Memory B cell (primary cell): ENCODE data around the gene SYT12.
A peak's percentile ranks its signal among the peaks of the same experiment; 100 is the strongest.

Source experiments
- ATAC-seq: fragments of 150-1000 bp; cut with Tn5 transposase; 2 replicates; pipeline ENCODE4 v1.10.0; 2021; ENCODE audit warnings: low read depth, mild to moderate bottlenecking, moderate library complexity
- DNase-seq, 2 donors: peaks; one replicate each; pipeline ENCODE4 v3.0.0; 2022; ENCODE audit warnings: low spot score in 2 of 2
- H3K27ac Mint-ChIP-seq: one replicate; pipeline ENCODE4 v1.8.0; 2022; ENCODE audit warnings: mild to moderate bottlenecking, moderate library complexity, mixed read lengths
- H3K27me3 Mint-ChIP-seq: one replicate; pipeline ENCODE4 v1.8.0; 2022; ENCODE audit warnings: mixed read lengths
- H3K36me3 Mint-ChIP-seq: one replicate; pipeline ENCODE4 v1.8.0; 2022; ENCODE audit warnings: mild to moderate bottlenecking, mixed read lengths
- H3K4me1 Mint-ChIP-seq: one replicate; pipeline ENCODE4 v1.8.0; 2022; ENCODE audit warnings: mixed read lengths
- H3K4me3 Mint-ChIP-seq: one replicate; pipeline ENCODE4 v1.8.0; 2022; ENCODE audit warnings: mild to moderate bottlenecking, moderate library complexity, mixed read lengths
- H3K9me3 Mint-ChIP-seq: one replicate; pipeline ENCODE4 v1.8.0; 2022; ENCODE audit warnings: mixed read lengths

SYT12 gene

DNA sequence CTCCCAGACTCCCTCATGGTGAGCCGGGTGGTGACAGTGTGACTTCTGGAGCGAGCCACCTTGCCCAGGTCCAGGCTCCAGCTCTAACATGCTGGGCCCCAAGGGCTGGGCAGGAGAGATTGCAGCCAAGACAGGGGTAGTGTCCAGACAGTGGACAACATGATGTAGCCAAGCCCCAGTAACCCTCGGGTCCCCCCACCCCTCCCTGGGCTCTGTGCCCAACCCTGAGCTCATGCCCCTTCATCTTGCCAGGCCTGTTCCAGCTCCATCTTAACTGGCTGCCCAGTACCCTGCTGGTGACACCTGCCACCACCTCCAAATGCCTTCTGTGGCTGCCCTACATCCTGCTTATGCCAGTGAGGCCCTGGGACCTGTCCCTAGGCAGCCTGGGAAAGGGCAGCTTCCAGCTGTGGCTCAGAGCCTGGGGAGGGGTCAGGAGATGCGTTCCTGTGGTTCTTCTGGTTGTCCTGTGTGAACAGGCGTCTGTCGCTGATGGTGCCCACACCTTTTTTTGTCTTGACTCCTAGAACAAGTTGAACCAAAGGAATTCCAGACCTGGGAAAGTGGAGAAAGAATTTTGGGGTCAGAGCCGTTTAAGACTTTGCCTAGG is 12.5 kb upstream of the SYT12 start:
- DNase-seq (no peak), ATAC-seq (no peak)
- no peaks in the 10 kb centered on the region for H3K36me3 Mint-ChIP-seq
- H3K9me3 Mint-ChIP-seq = no peaks in the 10 kb centered on the region
- no peak overlapping the region for H3K27ac Mint-ChIP-seq
- no peak overlapping the region for H3K4me3 Mint-ChIP-seq
- peaks cover 4% of the 10 kb centered on the region for H3K4me1 Mint-ChIP-seq
- peaks cover 17% of the 10 kb centered on the region for H3K27me3 Mint-ChIP-seq

DNA sequence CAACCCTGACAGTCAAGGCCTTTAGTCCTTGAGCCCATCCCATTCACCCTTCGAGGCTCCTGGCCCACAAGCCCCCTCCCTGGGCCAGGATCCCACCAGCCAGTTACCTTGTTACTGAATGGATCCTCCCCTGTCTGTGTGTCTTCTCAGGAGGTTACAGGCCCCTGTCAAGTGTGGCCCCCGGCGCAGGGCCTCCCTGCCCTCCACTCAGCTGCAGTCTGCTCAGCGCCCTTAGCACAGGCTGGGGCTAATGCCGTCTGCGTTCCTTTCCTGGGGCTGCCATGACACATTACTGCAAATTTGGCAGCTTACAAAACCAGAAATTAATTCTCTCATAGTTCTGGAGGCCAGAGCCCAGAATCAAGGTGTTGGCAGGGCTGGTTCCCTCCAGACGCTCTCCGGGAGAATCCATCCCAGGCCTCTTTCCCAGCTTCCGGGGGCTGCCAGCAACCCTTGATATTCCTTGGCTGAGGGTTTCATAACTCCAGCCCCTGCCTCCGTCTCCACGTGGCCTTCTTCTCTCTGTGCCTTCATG is 9.4 kb upstream of the SYT12 start:
- H3K4me1 Mint-ChIP-seq = peaks cover 2% of the 10 kb centered on the region
- H3K9me3 Mint-ChIP-seq = no peaks in the 10 kb centered on the region
- no peaks in the 10 kb centered on the region for H3K36me3 Mint-ChIP-seq
- no peak overlapping the region for H3K27ac Mint-ChIP-seq
- H3K27me3 Mint-ChIP-seq = peaks cover 18% of the 10 kb centered on the region
- H3K4me3 Mint-ChIP-seq = no peak overlapping the region
- DNase-seq = no peak
- no peak for ATAC-seq

- no peaks in the 10 kb centered on the region for H3K36me3 Mint-ChIP-seq
- no peak overlapping the region for H3K4me3 Mint-ChIP-seq
- H3K9me3 Mint-ChIP-seq = peaks cover 3% of the 10 kb centered on the region
- DNase-seq (no peak), ATAC-seq (no peak)
- H3K4me1 Mint-ChIP-seq = peaks cover 2% of the 10 kb centered on the region
- peaks cover 22% of the 10 kb centered on the region for H3K27me3 Mint-ChIP-seq
- H3K27ac Mint-ChIP-seq = no peak overlapping the region
Observed at GRCh38 chr11:67014343-67014742, 8.6 kb upstream of the SYT12 start.

- DNase-seq = no peak
- Mint-ChIP-seq H3K4me3 (no peak overlapping the region), H3K9me3 (peaks cover 3% of the 10 kb centered on the region), H3K4me1 (peaks cover 2% of the 10 kb centered on the region), H3K27me3 (peaks cover 18% of the 10 kb centered on the region), H3K27ac (no peak overlapping the region), H3K36me3 (no peaks in the 10 kb centered on the region)
- no peak for ATAC-seq
Observed at GRCh38 chr11:67015048-67015447, 7.9 kb upstream of the SYT12 start.

GRCh38 chr11:67016550-67016949 is 6.4 kb upstream of the SYT12 start:
- Mint-ChIP-seq H3K36me3 (no peaks in the 10 kb centered on the region), H3K4me3 (no peak overlapping the region), H3K27me3 (peaks cover 22% of the 10 kb centered on the region), H3K9me3 (peaks cover 3% of the 10 kb centered on the region), H3K27ac (no peak overlapping the region), H3K4me1 (peaks cover 2% of the 10 kb centered on the region)
- DNase-seq (no peak), ATAC-seq (no peak)

- Mint-ChIP-seq H3K36me3 (peaks cover 2% of the 10 kb centered on the region), H3K4me3 (no peak overlapping the region), H3K4me1 (peaks cover 19% of the 10 kb centered on the region), H3K27me3 (peaks cover 29% of the 10 kb centered on the region), H3K9me3 (peaks cover 3% of the 10 kb centered on the region), H3K27ac (no peak overlapping the region)
- ATAC-seq = no peak
- DNase-seq = no peak
Observed at GRCh38 chr11:67020949-67021348, 2.0 kb upstream of the SYT12 start.

DNA sequence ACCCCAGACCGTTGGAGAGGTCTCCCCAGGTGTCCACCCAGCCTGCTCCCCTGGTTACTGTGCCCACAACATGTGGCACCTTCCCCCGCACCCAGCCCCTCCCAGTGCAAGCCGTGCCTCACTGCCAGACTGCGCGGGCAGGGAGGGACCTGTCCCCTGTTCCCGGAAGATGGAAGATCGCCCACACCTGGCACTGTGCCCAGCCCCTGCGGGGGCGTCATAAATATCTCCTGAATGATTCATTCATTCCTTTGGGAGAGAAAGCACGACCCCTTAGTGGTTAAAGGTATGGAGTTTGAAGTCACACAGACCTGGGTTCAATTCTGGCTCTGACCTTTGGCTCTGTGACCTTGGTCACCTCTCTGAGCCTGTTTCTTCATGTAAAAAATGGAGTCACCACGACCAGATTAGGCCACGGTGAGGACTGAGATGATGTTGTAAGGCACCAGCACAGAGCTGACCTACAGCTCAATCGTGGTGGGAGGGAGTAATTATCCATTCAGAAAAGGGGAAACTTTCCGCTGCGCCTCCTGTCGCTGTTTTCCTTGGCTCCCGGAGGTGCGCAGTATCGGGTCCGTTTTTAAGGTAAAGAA is 497 bp upstream of the SYT12 start:
- Mint-ChIP-seq H3K27me3 (peaks cover 29% of the 10 kb centered on the region), H3K36me3 (peaks cover 2% of the 10 kb centered on the region)

GRCh38 chr11:67023957-67024353 is 1.0 kb downstream of the SYT12 start:
- DNase-seq = no peak
- peaks cover 26% of the 10 kb centered on the region for H3K27me3 Mint-ChIP-seq
- peaks cover 35% of the 10 kb centered on the region for H3K4me1 Mint-ChIP-seq
- H3K9me3 Mint-ChIP-seq = no peaks in the 10 kb centered on the region
- no peak overlapping the region for H3K27ac Mint-ChIP-seq
- ATAC-seq = no peak
- peak overlapping the region; percentile 39 for H3K4me3 Mint-ChIP-seq
- peaks cover 2% of the 10 kb centered on the region for H3K36me3 Mint-ChIP-seq

More for the DNA sequence above, 497 bp upstream of the SYT12 start:
- no peak overlapping the region for H3K4me3 Mint-ChIP-seq
- no peak for ATAC-seq
- peaks cover 3% of the 10 kb centered on the region for H3K9me3 Mint-ChIP-seq
- peaks cover 23% of the 10 kb centered on the region for H3K4me1 Mint-ChIP-seq
- no peak for DNase-seq
- H3K27ac Mint-ChIP-seq = no peak overlapping the region

DNA sequence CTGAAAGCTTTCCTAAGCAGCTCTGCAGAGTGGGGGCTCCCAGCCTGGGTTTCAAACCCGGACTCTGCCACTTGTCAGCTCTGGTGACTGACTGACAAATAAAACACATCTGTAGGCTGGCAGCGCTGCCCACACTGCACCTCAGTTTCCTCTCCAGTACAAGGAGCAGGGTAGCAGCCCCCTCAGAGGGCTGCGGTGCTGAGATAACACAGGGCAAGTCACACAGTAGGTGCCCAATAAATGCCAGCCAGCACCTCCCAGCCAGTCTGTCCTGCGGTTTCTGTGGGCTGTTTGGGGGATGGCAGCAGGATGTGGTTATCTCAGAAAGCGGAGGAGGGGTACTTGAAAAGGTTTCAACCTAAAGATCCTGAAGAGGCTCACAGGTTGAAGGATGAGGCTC is 1.5 kb downstream of the SYT12 start:
- ATAC-seq = no peak

GRCh38 chr11:67024966-67025365 is 2.0 kb downstream of the SYT12 start:
- no peak for DNase-seq
- Mint-ChIP-seq H3K27me3 (peaks cover 29% of the 10 kb centered on the region), H3K36me3 (peaks cover 2% of the 10 kb centered on the region), H3K4me3 (no peak overlapping the region), H3K9me3 (no peaks in the 10 kb centered on the region), H3K4me1 (peaks cover 37% of the 10 kb centered on the region), H3K27ac (no peak overlapping the region)
- no peak for ATAC-seq

More for the DNA sequence above, 1.5 kb downstream of the SYT12 start:
- H3K36me3 Mint-ChIP-seq = peaks cover 2% of the 10 kb centered on the region
- H3K27me3 Mint-ChIP-seq = peaks cover 29% of the 10 kb centered on the region
- H3K27ac Mint-ChIP-seq = no peak overlapping the region
- H3K4me3 Mint-ChIP-seq = no peak overlapping the region
- no peaks in the 10 kb centered on the region for H3K9me3 Mint-ChIP-seq
- peaks cover 35% of the 10 kb centered on the region for H3K4me1 Mint-ChIP-seq
- no peak for DNase-seq

- Mint-ChIP-seq H3K27me3 (peaks cover 29% of the 10 kb centered on the region), H3K27ac (no peak overlapping the region), H3K9me3 (no peaks in the 10 kb centered on the region), H3K4me1 (peaks cover 41% of the 10 kb centered on the region), H3K36me3 (peaks cover 2% of the 10 kb centered on the region), H3K4me3 (no peak overlapping the region)
- no peak for DNase-seq
- ATAC-seq = no peak
Observed at GRCh38 chr11:67025750-67026149, 2.8 kb downstream of the SYT12 start.

- peaks cover 28% of the 10 kb centered on the region for H3K27me3 Mint-ChIP-seq
- ATAC-seq = no peak
Observed at GRCh38 chr11:67026941-67027340, 4.0 kb downstream of the SYT12 start.

DNA sequence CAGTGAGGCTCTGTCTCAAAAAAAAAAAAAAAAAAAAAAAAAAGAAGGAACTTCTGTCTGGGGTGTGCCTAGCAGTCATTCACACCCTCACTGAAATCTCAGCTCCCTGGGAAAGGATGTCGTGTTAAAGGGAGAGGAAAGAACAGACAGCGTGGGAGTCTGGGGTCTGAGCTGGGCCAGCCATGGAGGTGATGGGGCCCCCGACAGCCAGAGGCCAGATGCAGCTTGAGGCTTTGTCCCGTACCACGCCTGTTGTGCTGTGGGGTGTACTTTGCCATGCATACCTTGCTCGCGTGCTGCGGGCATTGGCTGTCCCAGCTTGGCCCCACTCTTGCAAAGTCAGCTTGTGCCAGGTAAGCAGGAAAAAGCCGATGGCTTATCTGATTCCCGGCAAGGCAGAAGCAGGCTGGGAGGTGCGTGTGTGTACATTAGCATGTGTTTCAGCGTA is 4.6 kb downstream of the SYT12 start:
- ATAC-seq (peak; percentile 53), DNase-seq (peak in 1 of 2 donors; percentile 51)
- Mint-ChIP-seq H3K27ac (peak overlapping the region; percentile 11), H3K4me1 (peaks cover 54% of the 10 kb centered on the region), H3K9me3 (no peaks in the 10 kb centered on the region), H3K36me3 (peaks cover 2% of the 10 kb centered on the region), H3K4me3 (peak overlapping the region; percentile 65), H3K27me3 (peaks cover 25% of the 10 kb centered on the region)

More at GRCh38 chr11:67026941-67027340, 4.0 kb downstream of the SYT12 start:
- H3K4me3 Mint-ChIP-seq = no peak overlapping the region
- peaks cover 52% of the 10 kb centered on the region for H3K4me1 Mint-ChIP-seq
- peaks cover 2% of the 10 kb centered on the region for H3K36me3 Mint-ChIP-seq
- no peaks in the 10 kb centered on the region for H3K9me3 Mint-ChIP-seq
- DNase-seq = no peak
- no peak overlapping the region for H3K27ac Mint-ChIP-seq

GRCh38 chr11:67027943-67028542 is 5.1 kb downstream of the SYT12 start:
- peaks cover 55% of the 10 kb centered on the region for H3K4me1 Mint-ChIP-seq
- ATAC-seq = peak; percentile 88
- DNase-seq = peak in 1 of 2 donors; percentile 42
- H3K4me3 Mint-ChIP-seq = peak overlapping the region; percentile 30
- H3K9me3 Mint-ChIP-seq = no peaks in the 10 kb centered on the region
- peaks cover 2% of the 10 kb centered on the region for H3K36me3 Mint-ChIP-seq
- H3K27me3 Mint-ChIP-seq = peaks cover 24% of the 10 kb centered on the region
- no peak overlapping the region for H3K27ac Mint-ChIP-seq
